ENCODE measurements around the gene MCF2.
"Not testable (repeated sequence)": the region's sequence is repeated elsewhere in the genome, so short reads cannot be mapped to it uniquely, and the experiment has no call there.

MCF2 gene, protein sequence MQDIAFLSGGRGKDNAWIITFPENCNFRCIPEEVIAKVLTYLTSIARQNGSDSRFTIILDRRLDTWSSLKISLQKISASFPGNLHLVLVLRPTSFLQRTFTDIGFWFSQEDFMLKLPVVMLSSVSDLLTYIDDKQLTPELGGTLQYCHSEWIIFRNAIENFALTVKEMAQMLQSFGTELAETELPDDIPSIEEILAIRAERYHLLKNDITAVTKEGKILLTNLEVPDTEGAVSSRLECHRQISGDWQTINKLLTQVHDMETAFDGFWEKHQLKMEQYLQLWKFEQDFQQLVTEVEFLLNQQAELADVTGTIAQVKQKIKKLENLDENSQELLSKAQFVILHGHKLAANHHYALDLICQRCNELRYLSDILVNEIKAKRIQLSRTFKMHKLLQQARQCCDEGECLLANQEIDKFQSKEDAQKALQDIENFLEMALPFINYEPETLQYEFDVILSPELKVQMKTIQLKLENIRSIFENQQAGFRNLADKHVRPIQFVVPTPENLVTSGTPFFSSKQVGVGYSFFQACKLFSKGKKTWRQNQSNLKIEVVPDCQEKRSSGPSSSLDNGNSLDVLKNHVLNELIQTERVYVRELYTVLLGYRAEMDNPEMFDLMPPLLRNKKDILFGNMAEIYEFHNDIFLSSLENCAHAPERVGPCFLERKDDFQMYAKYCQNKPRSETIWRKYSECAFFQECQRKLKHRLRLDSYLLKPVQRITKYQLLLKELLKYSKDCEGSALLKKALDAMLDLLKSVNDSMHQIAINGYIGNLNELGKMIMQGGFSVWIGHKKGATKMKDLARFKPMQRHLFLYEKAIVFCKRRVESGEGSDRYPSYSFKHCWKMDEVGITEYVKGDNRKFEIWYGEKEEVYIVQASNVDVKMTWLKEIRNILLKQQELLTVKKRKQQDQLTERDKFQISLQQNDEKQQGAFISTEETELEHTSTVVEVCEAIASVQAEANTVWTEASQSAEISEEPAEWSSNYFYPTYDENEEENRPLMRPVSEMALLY

DNA sequence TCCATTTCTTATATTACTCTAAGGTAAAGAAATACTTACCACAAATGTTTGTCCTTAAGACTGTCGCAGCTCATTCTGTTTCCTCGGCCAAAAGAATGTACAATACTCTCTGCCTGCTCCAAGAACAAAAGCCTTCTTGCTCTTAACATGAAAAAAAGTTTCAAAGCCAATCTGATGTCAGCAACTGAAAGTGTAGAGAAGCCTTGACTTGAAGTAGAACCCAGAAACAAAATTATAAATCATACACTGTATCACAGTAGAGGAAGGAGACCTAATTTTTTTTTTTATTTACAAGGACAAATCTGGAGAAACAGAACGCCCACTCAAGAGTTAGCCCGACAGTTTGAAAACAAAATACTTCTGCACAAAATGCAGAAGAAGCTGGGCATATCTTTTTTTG, at the start of gene MCF2:
Gene MCF2, minus strand, starts transcription at position 101 of the 400 bp plus-strand sequence. CDS start 56,423 bp downstream, outside the sequence.
- no peak for DNase-seq

DNA sequence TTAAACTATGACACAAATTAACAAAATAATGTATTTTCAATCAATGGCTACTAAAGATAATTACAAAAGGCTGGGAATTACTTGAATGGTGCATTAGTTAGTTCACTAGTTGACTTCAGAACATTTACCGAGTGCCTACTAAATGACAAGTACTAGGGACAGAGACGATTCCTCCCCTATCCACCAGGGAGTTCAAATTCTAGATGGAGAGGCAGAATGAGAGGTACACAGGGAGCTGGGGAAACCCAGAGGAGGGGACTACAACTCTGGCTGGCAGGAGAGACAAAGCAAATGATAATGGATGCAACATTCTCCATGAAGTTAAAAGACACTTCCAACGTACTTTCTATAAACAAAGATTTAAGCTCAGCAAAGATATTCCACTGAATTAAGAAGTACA, 43.1 kb upstream of the MCF2 start:
- no peak for DNase-seq

DNA sequence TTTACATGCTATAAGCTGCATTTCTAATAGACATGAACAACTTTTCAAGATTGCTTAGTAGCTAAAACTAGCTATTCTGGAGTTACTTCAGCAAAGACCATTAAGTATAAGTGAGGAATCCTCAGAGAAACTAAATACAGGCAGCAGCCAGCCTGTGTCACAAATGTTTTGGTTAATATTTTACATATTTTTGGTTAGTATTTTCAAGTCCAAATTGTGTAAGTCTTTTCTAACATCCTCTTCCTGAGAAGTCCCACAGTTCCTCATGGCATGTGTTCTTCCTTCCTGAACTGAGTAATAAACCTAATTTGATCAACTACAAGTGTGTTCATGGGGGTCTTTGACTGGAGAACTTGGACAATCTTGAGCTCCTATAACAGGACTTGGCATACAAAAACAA, 42.4 kb upstream of the MCF2 start:
- no peak for DNase-seq

DNA sequence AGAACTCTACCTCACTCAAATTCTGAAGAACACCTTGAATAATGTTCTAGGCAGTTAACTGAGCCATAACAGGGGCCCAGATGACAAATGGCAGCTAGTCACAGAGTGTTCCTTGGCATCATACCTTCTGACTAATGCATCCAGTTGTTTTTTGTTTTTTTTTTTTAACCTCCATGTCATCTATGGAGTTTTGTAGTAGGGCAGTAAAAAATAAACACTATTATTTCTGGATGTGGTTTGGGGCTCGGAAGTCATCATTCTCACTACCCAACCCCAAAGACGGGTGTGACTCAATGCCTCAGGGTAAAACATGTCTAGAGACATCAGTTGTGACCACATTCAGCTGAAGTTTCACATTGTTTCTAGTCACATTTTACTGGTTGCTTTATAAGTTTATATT, 31.2 kb upstream of the MCF2 start:
- DNase-seq = no peak

DNA sequence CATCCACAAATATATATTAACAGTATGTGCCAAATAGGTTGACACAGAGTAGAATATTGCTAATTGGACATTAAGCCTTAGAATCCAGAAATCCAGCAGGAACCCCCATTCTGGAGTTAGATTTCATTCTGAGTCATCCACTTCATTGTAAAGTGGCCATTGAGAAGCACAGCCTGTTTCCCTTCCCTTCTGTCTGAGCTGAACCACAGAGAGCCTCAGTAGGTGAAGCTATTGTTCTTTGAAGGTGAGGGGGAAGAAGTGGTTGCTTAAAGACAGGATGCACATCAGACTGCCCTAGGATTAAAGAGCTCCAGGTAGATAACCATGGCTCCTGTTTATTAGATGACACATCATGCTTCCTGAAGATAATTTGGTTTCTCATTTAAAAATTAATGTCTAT, 30.6 kb upstream of the MCF2 start:
- no peak for DNase-seq

DNA sequence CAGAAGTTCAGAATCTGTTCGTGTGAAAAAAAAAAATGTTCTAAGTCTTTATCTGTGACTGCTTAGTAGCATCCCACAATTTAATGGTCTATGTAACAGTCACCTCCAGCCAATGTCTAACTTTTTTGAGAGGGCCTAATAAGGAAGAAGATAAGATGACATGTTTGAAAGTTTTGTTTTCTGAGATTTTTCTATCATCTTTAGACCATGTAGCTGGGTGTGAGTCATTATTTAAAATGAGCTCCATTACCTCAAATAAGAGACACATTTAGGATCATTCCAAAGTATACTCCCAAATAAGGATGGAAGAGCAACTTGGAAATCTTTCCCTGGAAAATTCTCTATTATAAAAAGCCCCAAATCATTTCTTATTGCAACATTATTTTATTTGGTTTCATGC, 28.2 kb upstream of the MCF2 start:
- DNase-seq = no peak

DNA sequence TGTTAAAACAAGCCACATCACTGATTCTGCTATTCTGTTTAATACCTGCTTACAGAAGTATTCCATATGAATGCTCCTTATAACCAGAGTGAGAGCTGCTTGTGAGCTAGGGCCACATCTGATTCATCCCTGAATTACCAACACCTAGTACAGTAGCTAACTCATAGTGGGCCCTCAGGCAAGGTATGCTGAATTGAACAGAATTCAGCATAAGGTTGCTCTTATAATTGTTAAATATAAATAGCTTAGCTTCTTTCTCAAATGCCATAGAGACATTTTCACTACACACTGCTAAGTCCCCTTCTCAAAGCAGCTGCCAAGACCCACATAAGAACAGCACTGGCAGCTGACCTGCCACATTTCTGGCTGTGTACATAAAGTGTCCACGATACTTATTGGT, 27.0 kb upstream of the MCF2 start:
- no peak for DNase-seq

DNA sequence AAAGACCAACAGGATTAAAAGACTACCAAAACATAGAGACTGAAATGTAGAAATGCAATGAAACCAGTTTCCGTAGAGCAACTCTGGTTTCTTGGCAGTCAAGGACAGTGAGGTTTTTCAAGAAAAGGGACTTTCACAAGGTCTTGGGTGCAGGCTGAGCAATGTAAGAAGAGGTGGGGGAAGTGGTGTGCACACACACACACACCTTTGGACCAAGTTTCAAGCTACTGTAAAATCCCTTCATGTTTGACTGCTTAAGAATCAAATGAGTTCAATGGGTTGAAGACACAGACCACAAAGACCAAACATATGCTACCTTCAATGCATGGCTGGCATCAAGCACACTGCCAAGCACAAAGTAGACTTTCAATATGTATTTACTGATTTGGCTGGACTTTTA, 17.8 kb upstream of the MCF2 start:
- no peak for DNase-seq

DNA sequence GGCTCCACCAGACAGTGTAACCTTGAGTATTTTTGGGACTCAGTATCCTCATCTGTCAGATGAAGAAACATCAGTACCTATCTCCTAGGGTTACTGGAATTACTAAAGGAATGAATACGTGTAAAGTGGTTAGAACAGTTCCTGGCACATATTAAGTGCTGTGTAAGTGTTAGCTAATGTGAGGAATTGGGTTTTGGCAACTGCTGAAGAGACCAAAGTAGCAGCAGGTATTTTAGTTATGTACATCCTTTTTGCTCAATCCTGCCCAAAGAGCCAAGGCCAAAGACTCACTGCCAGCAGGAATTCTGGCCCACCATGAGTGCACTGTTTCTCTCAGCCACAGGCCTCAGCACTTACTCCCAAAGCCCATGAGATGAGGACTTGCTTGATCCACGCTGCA, 16.7 kb upstream of the MCF2 start:
- DNase-seq = no peak

DNA sequence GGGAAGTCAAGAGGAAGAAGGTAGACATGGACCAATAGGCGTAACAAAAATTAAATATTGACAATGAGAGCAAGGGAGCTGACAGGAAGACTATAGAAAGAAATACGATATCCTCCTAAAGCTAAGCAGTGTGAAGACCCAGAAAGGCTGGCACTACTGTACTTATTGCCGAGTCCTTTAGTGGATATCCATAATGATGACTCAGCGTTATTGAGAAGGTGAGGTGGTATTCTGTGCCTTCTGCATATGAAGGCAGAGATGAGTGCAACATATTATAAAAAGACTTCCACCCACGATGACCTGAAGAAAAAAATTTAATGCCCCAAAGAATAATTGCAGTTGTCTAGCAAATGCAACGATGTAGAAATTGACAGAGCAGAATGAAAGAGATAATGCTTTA, 13.0 kb upstream of the MCF2 start:
- no peak for DNase-seq

DNA sequence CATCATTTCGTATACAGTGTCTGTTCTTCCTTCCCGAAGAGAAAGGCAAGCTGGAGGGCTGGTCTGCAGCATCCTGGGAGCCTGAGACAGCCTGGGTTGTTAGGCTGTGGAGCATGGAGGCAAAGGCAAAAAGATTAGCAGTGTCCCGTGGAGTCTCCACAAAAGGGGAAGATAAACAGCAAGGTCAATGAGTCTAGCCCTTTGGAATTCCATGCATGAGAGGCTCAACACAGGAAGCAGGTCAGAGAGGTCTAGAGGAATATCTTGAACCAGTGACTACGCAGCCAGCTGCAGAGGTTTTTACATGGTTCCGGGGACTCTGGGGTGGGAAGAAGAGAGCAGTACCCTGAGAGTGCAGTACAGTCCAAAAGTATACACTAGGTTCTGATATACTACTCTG, 12.2 kb upstream of the MCF2 start:
- DNase-seq = no peak

DNA sequence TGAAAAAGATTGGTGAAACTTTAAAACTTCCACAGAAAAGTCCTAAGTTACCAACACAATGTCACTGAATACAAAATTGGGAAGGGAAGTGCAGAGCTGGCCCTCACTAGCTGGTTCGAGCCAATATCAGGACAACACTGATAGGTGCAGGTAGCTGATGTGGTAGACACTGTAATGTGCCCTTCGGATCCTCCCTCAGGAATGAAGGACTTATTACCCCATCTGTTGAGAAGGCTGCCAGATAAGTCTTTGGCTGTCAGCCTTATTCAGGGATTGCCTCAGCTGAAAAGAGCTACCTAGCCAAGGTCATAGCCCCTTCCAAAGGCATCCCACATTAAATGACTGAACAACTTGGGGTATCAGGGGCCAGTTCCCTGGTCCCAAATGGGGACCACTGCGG, 5.3 kb downstream of the MCF2 start:
- DNase-seq = no peak

DNA sequence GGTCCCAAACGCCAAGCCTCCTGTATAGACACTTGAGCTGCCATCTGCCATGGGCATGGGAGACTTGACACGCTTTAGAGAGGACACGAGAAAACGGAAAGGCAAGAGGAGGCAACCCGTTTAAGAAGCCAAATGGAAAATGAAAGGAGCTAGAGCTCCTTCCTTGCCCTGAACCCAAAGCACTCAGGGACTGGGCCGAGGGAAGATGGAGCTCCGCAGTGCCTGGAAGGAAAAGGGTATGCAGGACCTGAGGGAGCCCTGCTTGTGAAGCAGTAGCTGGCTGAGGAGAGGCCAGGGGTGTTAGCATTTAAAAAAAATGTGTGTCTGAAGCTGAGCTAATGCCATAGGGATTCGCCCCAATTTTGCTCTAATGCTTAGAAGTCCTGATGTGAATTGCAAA, 15.1 kb downstream of the MCF2 start:
- DNase-seq = no peak

DNA sequence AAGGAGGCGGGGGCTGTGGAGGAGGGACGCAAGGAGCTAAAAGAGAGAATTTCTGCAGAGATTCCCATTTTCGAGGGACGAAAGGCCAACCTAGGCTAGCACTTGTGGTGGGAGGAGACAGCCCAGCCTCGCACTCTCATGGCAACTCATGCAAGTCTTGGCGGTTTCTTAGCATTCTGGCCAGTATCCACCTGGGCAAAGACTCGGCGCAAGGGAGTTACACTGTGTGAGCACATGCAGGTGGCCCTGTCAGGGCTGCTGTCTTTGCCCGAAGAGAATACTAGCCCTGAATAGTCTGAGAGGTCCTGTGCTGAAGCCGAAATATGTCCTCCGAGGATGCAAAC, 15.5 kb downstream of the MCF2 start:
- no peak for DNase-seq

DNA sequence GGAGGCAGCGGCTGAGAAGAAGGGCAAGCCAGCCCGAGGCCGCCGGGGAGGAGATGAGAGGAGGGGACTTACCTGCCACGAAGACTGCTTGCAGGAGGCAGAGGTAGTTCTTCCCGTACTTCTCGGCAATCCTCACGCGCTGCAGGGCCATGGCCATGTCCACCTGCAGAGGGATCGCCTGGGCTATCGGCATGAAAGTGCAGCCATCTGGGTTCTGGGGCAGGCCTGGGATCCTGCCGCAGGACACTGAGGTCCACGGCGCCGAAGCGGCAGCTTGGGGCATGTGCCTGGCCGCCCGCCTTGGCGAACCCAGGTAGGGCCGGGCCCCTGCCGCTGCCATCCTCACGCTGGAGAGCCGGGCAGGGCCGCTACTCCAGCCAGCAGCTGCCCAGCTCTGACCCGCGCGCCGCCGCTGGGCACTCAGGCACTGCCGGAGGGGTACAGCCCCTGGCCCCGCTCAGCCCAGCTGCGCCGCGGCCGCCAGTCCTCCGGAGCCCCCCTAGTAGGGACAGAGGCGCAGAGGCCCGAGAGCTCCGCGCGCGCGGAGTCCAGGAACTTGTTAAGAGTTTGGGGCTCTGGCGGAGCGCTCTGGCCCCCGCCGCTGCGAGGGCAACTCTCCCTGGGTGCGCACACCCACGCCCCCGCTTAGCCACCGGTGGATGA, 16.0 kb downstream of the MCF2 start:
- no peak for DNase-seq

DNA sequence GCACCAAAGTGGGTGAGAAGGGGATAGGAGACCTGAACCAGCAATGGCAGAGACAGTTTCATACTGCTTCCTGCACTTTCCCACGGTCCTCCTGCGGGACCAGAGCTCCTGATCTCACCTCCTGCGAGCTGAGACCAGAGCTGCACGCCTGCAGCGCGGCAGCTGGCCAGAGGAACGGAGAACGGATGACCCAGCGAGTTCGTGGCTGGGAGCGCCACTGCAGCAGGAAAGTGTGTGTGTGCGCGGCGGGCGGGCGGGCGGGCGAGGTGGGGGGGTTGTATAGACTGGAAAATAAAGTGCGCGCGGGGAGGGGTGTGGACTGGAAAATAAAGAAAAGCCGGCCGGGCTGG, 16.5 kb downstream of the MCF2 start:
- no peak for DNase-seq

DNA sequence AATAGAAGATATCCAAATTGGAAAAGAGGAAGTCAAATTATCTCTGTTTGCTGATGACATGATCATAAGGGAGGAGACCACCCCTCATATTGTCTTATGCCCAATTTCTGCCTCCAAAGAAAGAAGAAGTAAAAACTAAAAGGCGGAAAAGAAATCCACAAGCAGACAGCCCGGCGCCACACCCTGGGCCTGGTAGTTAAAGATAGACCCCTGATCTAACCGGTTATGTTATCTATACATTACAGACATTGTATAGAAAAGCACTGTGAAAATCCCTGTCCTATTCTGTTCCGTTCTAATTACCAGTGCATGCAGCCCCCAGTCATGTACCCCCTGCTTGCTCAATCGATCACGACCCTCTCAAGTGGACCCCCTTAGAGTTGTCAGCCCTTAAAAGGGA, 22.8 kb downstream of the MCF2 start:
- DNase-seq = not testable (repeated sequence)

DNA sequence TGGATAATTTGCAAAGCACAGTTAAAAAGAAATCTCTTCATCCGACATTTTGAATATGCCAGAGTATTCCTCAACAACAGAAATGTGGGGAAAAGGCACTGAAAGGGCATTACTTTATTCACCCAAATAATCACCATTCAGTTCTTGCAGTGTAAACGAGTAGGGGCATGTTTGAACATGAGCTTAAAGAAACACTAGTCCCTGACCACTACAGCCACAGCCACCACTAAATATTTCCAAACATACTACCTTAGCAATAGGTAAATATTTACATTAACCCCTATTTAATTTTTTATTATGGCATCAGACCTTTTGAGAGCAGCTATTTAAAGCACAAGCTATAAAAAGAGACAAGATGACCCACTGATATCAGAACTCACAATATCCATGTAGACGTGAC, 27.6 kb downstream of the MCF2 start:
- DNase-seq = no peak

DNA sequence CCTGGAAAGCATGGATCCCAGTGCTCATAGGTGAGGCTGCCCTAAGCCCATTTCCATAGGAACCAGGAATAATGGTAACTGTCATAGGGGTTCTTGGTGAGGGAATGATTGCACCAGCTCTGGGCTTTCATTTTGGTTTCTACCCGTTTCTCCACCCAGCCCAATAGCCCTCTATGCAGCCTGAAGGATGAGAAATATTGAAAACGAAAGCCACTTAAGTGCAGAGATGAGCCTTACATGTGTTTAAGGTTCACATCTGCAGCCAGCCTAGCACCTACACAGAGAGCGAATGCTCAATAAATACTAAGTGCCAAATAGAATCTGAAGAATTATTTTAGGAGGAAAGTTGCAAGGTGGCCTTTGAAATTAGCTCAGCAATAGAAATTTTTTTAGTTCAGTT, 60.4 kb downstream of the MCF2 start:
- DNase-seq = no peak

DNA sequence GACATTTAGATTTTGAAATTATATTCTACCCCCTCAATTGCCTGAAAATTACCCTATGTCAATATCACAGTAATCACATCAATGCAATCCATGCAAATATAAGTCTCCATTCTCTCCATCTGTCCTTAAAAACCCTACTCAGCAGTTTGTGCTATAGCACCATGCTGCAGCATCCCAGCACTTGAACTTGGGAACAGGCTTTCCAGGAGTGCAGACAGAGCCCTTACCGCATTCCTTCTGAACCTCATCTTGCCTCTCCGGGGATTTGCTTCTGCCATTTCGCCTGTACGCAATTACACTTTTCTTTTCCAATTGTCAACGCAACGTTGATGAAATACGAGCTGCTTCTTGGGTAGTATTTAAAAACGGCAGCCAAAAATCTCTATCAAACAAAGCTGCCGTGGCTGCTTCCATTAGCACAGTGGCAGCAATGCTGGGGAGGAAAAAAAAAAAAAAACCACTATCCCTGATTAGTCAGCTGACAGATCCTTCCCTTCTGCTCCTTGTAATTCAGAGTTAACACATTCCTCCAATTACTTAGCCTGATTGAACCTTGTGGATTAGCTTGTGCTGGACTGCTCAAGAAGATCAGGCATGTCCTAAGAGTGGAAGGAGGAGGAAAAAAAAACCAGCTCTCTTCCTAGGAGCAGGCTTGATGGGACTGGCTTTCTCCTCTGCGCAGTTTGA, 65.6 kb downstream of the MCF2 start:
- DNase-seq = no peak

DNA sequence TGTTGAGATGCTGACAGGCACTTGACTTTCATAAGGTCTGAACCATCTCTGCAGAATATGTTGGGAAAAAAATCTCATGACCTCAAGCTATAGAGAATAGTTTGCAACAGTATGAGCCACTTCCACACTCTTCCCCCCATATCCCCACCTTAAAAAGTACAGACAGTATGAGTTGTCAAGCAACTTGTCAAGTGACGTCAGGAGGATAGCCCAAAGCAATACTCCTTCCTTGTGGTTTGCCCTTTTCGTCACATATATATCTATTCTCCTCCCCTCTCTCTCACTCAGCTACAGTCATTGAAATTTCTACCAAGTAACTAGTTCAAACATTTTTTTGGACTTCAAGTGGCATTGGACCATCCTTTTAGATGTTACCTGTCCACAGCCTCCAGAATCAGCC, 67.7 kb downstream of the MCF2 start:
- DNase-seq = no peak

DNA sequence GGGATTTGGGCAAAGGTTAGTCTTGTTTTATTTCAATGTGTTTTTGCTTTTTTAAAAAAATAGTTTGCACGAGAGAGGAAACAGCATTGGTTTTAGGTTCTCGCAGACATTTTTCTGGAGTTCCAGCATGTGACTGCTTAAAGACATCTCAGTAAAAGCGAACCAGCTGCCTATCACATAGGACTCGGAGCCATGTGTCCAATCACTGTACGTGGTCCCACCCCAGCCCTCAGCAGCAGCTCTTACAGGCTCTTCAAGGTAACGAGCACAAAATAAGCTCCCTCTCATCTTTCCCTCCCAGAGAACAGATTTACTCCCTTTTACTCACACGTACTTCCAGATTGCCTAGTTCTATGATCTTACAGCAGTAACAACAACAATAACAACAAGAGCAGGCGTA, 68.7 kb downstream of the MCF2 start:
- DNase-seq = no peak

DNA sequence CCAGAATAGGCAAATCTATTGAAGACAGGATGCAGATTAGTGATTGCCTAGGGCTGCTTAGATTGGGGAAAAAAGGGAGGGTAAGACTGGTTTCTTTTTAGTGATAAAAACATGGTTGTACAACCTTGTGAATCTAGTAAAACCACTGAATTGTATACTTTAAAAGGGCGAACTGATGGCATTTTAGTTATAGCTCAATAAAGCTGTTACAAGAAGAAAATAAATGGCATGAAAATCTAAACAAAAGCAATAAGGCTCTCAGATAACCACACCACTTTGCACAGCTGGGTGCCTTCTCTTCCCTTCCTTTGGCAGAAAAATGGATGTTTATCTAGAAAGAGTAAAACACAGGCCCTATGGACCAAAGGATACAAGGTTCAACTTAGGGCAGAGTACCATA, 107.9 kb downstream of the MCF2 start:
- no peak for DNase-seq

All from activated T-cell treated with anti-CD3 and anti-CD28 coated beads for 4 hours (primary cell).